Smooth muscle cell (in vitro differentiated cells): ENCODE data around the gene SMDT1. TPM values are rescaled to one million over a fixed set of nuclear protein-coding genes. Genes with fewer than 3 reads are reported as not detected.

Experiments used
- DNase-seq: peaks from one replicate; lab custom pipeline; 2025; ENCODE audit not compliant: unreplicated experiment; lab: John Stamatoyannopoulos, UW
- H2AFZ ChIP-seq: fragments of 200-600 bp; sonication (generic); 2 replicates; pipeline ENCODE4 v1.6.0; 2016; ENCODE audit warnings: antibody characterized with exemption, low read depth, mild to moderate bottlenecking
- H3F3A ChIP-seq: fragments of 200-600 bp; sonication (generic); 2 replicates; pipeline ENCODE4 v1.6.0; 2017; ENCODE audit warnings: antibody characterized with exemption, low read depth
- H3K27ac ChIP-seq: fragments of 200-600 bp; sonication (generic); 2 replicates; pipeline ENCODE4 v1.5.1; 2016; ENCODE audit warnings: low read depth, mild to moderate bottlenecking
- H3K27me3 ChIP-seq: fragments of 200-600 bp; sonication (generic); 2 replicates; pipeline ENCODE4 v1.6.1; 2016; ENCODE audit warnings: low read depth, mild to moderate bottlenecking
- H3K36me3 ChIP-seq: fragments of 200-600 bp; sonication (generic); 2 replicates; pipeline ENCODE4 v1.5.1; 2016; ENCODE audit warnings: low read depth
- H3K4me1 ChIP-seq: fragments of 200-600 bp; sonication (generic); 2 replicates; pipeline ENCODE4 v1.5.1; 2016; ENCODE audit warnings: low read depth
- H3K4me2 ChIP-seq: fragments of 200-600 bp; sonication (generic); 2 replicates; pipeline ENCODE4 v1.6.0; 2016; ENCODE audit warnings: mild to moderate bottlenecking
- H3K4me3 ChIP-seq: fragments of 200-600 bp; sonication (generic); 2 replicates; pipeline ENCODE4 v1.5.1; 2016; ENCODE audit warnings: mild to moderate bottlenecking
- H3K79me2 ChIP-seq: fragments of 200-600 bp; sonication (generic); 2 replicates; pipeline ENCODE4 v1.6.0; 2016; ENCODE audit warnings: low read depth, mild to moderate bottlenecking
- H3K9ac ChIP-seq: fragments of 200-600 bp; sonication (generic); 2 replicates; pipeline ENCODE4 v1.6.0; 2016; ENCODE audit warnings: low read depth
- H3K9me3 ChIP-seq: fragments of 200-600 bp; sonication (generic); replicated peaks from 2 replicates; pipeline ENCODE4 v1.5.1; 2016; ENCODE audit warnings: low read depth
- H4K20me1 ChIP-seq: fragments of 200-600 bp; sonication (generic); 2 replicates; pipeline ENCODE4 v1.6.0; 2016; ENCODE audit warnings: low read depth
- WGBS: methylation state at CpG from one replicate; pipeline ENCODE4 v1.1.7; 2016; ENCODE audit warnings: low lambda C conversion rate; 5-methylcytosine and 5-hydroxymethylcytosine counted together
- polyA plus RNA-seq: library from polyadenylated mRNA; unstranded; fragments of >200 nt; fragmentation: Nextera tagmentation; extraction: Ambion mirVana; gene quantifications from 2 replicates; pipeline ENCODE4 v1.2.1, GENCODE V29; 2016
- total RNA-seq: library from RNA; depleted of rRNA; stranded (reverse); fragments of >200 nt; gene quantifications from 2 replicates; pipeline ENCODE4 v1.2.3, GENCODE V29; 2014
- TF ChIP-seq, protein P1 (sequence below): fragments of 200-600 bp; sonication (generic); IDR thresholded peaks from 2 replicates; pipeline ENCODE4 v1.5.1; 2017; ENCODE audit warnings: borderline replicate concordance, mild to moderate bottlenecking, antibody characterized with exemption; ENCODE audit not compliant: insufficient read depth, poor library complexity, severe bottlenecking

Gene SMDT1
- total and polyA plus RNA-seq, 2 experiments from 2014 or later: 4.4 to 57.9 TPM

- TF ChIP-seq, protein P1, sequence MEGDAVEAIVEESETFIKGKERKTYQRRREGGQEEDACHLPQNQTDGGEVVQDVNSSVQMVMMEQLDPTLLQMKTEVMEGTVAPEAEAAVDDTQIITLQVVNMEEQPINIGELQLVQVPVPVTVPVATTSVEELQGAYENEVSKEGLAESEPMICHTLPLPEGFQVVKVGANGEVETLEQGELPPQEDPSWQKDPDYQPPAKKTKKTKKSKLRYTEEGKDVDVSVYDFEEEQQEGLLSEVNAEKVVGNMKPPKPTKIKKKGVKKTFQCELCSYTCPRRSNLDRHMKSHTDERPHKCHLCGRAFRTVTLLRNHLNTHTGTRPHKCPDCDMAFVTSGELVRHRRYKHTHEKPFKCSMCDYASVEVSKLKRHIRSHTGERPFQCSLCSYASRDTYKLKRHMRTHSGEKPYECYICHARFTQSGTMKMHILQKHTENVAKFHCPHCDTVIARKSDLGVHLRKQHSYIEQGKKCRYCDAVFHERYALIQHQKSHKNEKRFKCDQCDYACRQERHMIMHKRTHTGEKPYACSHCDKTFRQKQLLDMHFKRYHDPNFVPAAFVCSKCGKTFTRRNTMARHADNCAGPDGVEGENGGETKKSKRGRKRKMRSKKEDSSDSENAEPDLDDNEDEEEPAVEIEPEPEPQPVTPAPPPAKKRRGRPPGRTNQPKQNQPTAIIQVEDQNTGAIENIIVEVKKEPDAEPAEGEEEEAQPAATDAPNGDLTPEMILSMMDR: no peak
- Histone ChIP-seq H2AFZ (peak overlapping the region; percentile 92), H3K27me3 (no peaks in the 10 kb centered on the region), H3K36me3 (no peaks in the 10 kb centered on the region), H3F3A (peaks cover 15% of the 10 kb centered on the region), H3K9ac (peak overlapping the region; percentile 85), H3K9me3 (no peaks in the 10 kb centered on the region), H3K79me2 (peaks cover 19% of the 10 kb centered on the region), H3K4me1 (peaks cover 12% of the 10 kb centered on the region), H3K27ac (peak overlapping the region; percentile 98), H4K20me1 (no peaks in the 10 kb centered on the region), H3K4me3 (peak overlapping the region; percentile 69), H3K4me2 (peak overlapping the region; percentile 92)
- WGBS: 78% methylated on average over 24 of the region's 24 CpGs
- no peak for DNase-seq
These were observed 806 bp upstream of the SMDT1 start for GRCh38 chr22:42078469-42079318.

DNA sequence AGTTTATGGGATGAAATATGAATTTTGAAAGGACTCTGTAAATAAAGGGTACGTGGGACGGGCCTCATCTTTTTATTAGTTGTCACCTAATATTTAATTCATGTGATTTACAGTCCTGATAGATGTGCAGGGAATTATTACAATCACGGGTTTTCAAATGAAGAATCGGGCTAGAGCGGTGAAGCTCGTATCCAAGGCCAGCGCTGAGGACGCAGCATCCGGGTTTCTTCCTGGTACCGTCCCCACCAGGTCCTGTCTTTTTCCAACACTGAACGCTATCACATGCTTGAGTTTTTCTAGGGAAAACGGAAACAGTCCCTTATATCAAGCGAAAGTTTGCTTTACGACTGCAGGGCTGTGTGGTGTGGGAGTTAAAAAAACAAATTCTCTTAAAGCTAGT is 787 bp downstream of the SMDT1 start:
- Histone ChIP-seq H3K27ac (peak overlapping the region; percentile 98), H3K4me3 (peak overlapping the region; percentile 69), H3K36me3 (no peaks in the 10 kb centered on the region), H3K4me1 (peaks cover 12% of the 10 kb centered on the region), H3K9me3 (no peaks in the 10 kb centered on the region), H3F3A (peaks cover 15% of the 10 kb centered on the region), H3K79me2 (peaks cover 19% of the 10 kb centered on the region), H4K20me1 (no peaks in the 10 kb centered on the region), H3K9ac (peak overlapping the region; percentile 89), H3K27me3 (no peaks in the 10 kb centered on the region), H2AFZ (peak overlapping the region; percentile 74), H3K4me2 (peak overlapping the region; percentile 91)
- TF ChIP-seq, protein P1: no peak
- 8% methylated on average over 14 of the region's 14 CpGs for WGBS
- DNase-seq: no peak

DNA sequence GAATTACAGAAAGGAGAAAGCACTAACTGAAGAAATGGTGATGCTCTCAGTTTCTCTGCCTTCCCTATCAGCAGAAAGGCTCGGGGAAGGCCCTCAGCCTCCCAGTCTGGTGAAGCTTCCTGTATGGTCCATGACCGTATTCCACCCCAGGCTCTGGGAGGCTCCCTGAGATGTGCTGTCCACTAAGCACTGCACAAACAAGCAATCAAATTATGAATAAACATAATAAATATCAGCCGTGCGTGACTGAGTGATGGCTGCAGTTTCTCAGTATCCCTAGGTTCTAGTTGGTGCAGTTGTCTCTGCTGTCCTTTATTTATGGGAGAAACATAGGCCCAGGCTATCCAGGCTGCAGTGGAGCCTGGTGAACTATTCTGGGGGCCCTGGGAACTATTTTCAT is 3.6 kb downstream of the SMDT1 start:
- H3K4me3 ChIP-seq: no peak overlapping the region
- H3K79me2 ChIP-seq: peaks cover 30% of the 10 kb centered on the region
- peaks cover 12% of the 10 kb centered on the region for H3K4me1 ChIP-seq

More for the DNA sequence above, 3.6 kb downstream of the SMDT1 start:
- Histone ChIP-seq H3K4me2 (no peak overlapping the region), H3K27me3 (no peaks in the 10 kb centered on the region), H3K9ac (no peak overlapping the region), H3K36me3 (no peaks in the 10 kb centered on the region), H3K27ac (no peak overlapping the region), H3F3A (peaks cover 19% of the 10 kb centered on the region), H2AFZ (no peak overlapping the region), H3K9me3 (no peaks in the 10 kb centered on the region), H4K20me1 (peaks cover 9% of the 10 kb centered on the region)
- no peak for DNase-seq
- WGBS: 93% methylated on average over 4 of the region's 4 CpGs
- TF ChIP-seq, protein P1: no peak
